Esophagus (tissue), 2 donors: ENCODE measurements around the gene LRP2. TPM values are rescaled to one million over a fixed set of nuclear protein-coding genes. Genes with fewer than 3 reads are reported as not detected.

Source experiments
- H3K27ac ChIP-seq, 2 donors: one replicate each; pipeline ENCODE4 v1.5.1; 2013; ENCODE audit warnings: low read depth in 2 of 2, mild to moderate bottlenecking in 2 of 2, inconsistent platforms in 1 of 2, low read length in 1 of 2, moderate library complexity in 1 of 2
- H3K27me3 ChIP-seq, 2 donors: one replicate each; pipeline ENCODE4 v1.6.1; 2013; ENCODE audit warnings: low read length in 2 of 2, control low read depth in 1 of 2, mild to moderate bottlenecking in 1 of 2; ENCODE audit not compliant: insufficient read depth in 2 of 2, control insufficient read depth in 1 of 2
- H3K36me3 ChIP-seq, 2 donors: one replicate each; pipeline ENCODE4 v1.6.1; 2013; ENCODE audit warnings: low read length in 1 of 2; ENCODE audit not compliant: control insufficient read depth in 2 of 2, insufficient read depth in 2 of 2
- H3K4me1 ChIP-seq, 2 donors: one replicate each; pipeline ENCODE4 v1.6.1; 2013; ENCODE audit warnings: low read length in 1 of 2; ENCODE audit not compliant: control insufficient read depth in 2 of 2, insufficient read depth in 2 of 2
- H3K4me3 ChIP-seq, 2 donors: one replicate each; pipeline ENCODE4 v1.5.1; 2013; ENCODE audit warnings: low read length in 2 of 2, mild to moderate bottlenecking in 2 of 2, low read depth in 1 of 2, moderate library complexity in 1 of 2
- H3K9me3 ChIP-seq, 2 donors: one replicate each; pipeline ENCODE4 v1.6.1; 2013; ENCODE audit warnings: mild to moderate bottlenecking in 2 of 2, low read depth in 1 of 2, low read length in 1 of 2, moderate library complexity in 1 of 2; ENCODE audit not compliant: control insufficient read depth in 2 of 2, insufficient read depth in 1 of 2
- WGBS, 2 donors: extraction: QIAGEN DNeasy Blood & Tissue Kit; methylation state at CpG; one replicate each; pipeline ENCODE4 v1.1.7; 2013; 5-methylcytosine and 5-hydroxymethylcytosine counted together
- polyA plus RNA-seq, 2 donors: library from polyadenylated mRNA; stranded (reverse); fragments of 200-250 nt; gene quantifications; one replicate each; pipeline ENCODE4 v1.2.3, GENCODE V29; 2013
- donor health status: healthy with polysubstance abuse.
- donor health status: Bipolar disorder and iron deficiency.

LRP2 gene
- polyA plus RNA-seq, 2 donors = not detected

DNA sequence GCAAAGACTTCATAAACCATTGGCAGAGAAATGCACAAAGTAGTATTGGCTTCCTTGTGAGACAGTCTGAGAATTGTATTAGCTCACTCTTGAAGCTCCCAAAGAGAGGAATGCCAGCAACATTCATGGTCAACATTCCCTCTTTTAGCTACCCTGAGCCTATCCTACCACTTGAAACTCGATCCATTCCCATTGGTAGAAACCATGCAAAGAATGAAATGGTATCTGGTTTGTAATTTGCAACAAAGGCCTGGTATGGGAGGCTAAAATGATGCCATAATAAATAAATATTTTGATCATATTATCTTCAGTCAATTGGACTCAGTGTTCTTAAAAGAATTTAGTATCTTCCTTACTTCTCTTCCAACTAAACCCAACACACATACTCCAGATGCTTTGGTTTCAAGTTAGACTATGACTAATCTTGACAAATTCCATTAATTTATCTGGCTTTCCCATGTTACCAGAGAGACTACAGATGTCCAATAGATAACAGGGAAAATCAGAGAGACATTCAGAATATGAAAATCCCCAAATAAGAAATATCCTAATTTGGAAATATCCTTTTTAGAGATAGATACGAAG, 190.1 kb downstream of the LRP2 start:
- H3K4me3 ChIP-seq = no peak overlapping the region
- no peak overlapping the region for H3K27ac ChIP-seq
- peaks cover 0 to 2% of the 10 kb centered on the region in 2 donors for H3K9me3 ChIP-seq
- no peaks in the 10 kb centered on the region for H3K27me3 ChIP-seq
- no peaks in the 10 kb centered on the region for H3K4me1 ChIP-seq
- 74 to 75% methylated on average over 2 of the region's 2 CpGs for WGBS, 2 donors
- no peaks in the 10 kb centered on the region for H3K36me3 ChIP-seq

DNA sequence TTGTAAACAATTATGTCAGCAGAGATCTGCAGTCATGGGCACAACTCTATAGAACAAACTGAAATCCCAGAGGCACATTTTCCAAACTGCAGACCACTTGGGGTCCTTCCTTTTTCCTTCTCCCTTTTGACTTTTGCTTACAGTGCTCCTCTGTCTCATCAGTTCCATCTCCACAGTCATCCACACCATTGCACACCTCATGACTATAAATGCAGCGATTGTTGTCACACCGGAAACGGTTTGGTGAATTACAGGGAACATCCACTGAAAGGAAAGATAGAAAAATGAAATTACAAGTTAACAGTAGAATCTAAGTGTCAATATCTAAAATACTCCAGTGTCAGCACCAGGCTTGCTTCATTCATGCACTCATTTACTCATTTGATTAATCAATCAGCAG, 196.5 kb downstream of the LRP2 start:
- Histone ChIP-seq H3K9me3 (no peaks in the 10 kb centered on the region), H3K4me1 (no peaks in the 10 kb centered on the region), H3K36me3 (no peaks in the 10 kb centered on the region), H3K4me3 (no peak overlapping the region), H3K27me3 (no peaks in the 10 kb centered on the region), H3K27ac (no peak overlapping the region)
- WGBS, 2 donors = 90 to 93% methylated on average over 3 of the region's 3 CpGs

DNA sequence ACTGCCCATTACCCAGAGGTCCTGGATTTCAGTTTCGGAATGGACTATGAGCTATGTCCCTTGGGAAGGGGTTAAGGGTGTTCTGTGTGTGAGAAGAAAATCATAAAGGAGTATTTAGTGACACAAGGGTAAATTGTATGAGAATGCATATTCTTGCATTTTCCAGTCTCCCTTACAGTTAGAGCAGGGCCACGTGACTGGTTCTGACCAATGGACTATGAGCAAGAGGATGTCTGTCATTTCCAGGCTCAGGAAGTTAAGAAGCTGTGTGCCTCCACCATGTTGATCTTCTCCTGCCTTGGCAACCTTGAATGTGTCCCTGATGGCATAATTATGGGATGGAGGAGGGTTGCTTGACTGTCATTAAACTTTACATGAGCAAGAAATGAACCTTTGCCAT, 198.0 kb downstream of the LRP2 start:
- H3K27me3 ChIP-seq = no peaks in the 10 kb centered on the region
- WGBS, 2 donors = 41 to 79% methylated on average over 2 of the region's 2 CpGs
- no peaks in the 10 kb centered on the region for H3K9me3 ChIP-seq
- no peak overlapping the region for H3K4me3 ChIP-seq
- no peaks in the 10 kb centered on the region for H3K36me3 ChIP-seq
- no peak overlapping the region for H3K27ac ChIP-seq
- no peaks in the 10 kb centered on the region for H3K4me1 ChIP-seq

DNA sequence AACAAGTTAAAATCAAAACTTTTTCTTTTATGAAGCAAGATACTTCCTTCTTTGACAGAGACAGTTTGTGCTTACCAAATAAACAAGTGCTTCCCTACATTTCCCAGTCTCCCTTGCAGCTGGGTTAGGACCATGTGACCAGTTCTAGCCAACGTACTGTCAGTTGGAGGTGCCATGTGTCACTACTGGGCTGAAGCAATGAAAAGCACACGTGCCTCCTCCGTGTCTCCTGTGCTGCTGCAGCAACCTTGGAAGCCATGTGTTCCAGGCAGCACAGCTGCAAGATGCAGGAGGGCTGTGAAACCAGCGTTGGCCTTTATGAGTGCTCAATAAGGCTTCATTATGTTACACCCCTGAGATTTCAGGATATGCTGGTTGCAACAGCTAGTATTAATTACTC, 199.7 kb downstream of the LRP2 start:
- Histone ChIP-seq H3K4me1 (no peaks in the 10 kb centered on the region), H3K36me3 (no peaks in the 10 kb centered on the region), H3K9me3 (no peaks in the 10 kb centered on the region), H3K27ac (no peak overlapping the region), H3K4me3 (no peak overlapping the region), H3K27me3 (no peaks in the 10 kb centered on the region)
- 67 to 75% methylated on average over 4 of the region's 4 CpGs for WGBS, 2 donors

DNA sequence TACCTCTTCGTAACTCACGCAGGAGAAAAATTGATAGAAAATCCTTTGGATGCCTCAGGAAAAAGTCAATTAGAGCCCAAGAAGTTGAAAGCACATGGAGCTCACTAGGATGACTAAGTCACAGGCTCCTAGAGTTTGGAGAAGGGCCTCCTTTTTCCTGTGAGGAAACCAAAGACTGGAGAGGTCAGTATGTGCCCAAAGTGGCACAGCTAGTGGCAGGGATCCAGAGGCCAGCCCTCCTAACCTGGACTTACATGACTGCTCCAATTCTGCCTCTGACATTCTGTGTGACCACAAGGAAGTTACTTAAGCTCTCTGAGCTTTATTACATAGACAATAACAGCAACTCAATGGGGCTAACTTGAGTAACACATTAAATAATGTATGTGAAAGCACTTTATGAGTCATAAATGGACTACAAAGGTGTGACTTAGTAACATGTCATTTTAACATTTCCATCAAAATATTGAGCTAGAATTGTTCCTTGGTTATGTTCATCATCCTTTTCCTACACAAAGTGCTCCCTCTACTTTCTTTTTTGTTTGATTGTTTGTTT, 201.3 kb downstream of the LRP2 start:
- Histone ChIP-seq H3K9me3 (no peaks in the 10 kb centered on the region), H3K4me1 (no peaks in the 10 kb centered on the region), H3K4me3 (no peak overlapping the region), H3K36me3 (no peaks in the 10 kb centered on the region), H3K27ac (no peak overlapping the region), H3K27me3 (no peaks in the 10 kb centered on the region)
- 92 to 93% methylated on average over 2 of the region's 2 CpGs for WGBS, 2 donors

DNA sequence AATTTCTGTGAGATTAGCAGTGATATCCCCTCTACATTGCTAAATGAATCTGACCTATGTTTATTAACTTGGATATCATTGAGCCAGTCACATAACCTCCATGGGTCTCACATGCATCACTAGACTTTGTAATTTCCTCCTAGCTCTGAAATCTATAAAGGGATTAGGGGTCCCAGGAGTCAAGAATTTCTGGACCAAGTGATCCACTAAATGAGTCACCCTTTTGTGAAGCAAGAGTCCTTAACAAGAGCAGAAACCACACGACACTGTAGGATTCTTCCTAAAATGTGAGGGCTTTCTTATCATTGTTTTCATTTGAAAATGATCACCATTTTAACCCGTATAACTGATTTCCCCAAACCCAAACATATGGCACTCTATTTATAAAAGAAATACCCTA, 202.6 kb downstream of the LRP2 start:
- Histone ChIP-seq H3K4me3 (no peak overlapping the region), H3K27ac (no peak overlapping the region), H3K36me3 (no peaks in the 10 kb centered on the region), H3K27me3 (no peaks in the 10 kb centered on the region), H3K4me1 (no peaks in the 10 kb centered on the region), H3K9me3 (no peaks in the 10 kb centered on the region)
- 59 to 64% methylated on average over 2 of the region's 2 CpGs for WGBS, 2 donors

DNA sequence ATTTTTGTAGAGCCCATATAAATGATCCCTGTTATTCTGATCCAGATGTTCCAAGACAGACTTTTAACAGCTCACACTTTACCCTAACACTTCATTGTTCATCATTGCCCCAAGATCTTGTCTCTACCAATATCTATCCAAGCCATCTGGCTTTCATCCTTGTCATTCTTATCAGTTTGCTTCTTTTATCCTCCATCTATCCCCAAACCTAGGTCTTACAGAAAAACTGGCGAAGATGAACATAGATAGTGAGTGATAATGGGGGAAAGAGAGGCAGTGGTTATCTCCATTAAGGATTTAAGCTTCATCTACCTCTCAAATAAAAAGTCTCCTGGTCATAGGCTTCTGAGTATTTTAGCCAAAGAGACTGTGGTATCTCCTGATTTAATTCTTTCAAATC, 203.5 kb downstream of the LRP2 start:
- Histone ChIP-seq H3K9me3 (no peaks in the 10 kb centered on the region), H3K4me3 (no peak overlapping the region), H3K4me1 (no peaks in the 10 kb centered on the region), H3K27me3 (no peaks in the 10 kb centered on the region), H3K36me3 (no peaks in the 10 kb centered on the region), H3K27ac (no peak overlapping the region)
- WGBS, 2 donors = 61 to 62% methylated on average over 1 of the region's 1 CpG

DNA sequence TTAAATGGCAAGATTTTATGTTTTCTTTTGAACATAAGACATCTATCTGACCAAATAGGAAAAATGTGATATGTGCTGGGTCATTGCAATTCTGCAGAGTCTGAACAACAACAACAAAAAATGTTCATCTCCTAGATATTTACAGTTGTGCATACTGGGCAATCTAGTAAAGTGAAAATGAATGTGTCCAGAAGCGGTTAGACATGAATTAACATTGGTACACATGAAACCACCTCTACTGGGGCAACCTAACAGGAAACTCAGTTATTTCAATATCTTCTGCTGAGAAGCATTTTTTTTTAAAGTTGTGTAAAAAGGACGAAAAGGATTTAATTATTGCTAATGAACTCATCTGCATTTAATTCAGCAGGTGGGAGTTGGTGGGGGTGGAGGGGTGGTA, 216.1 kb downstream of the LRP2 start:
- H3K27me3 ChIP-seq = no peaks in the 10 kb centered on the region
- 85 to 89% methylated on average over 2 of the region's 2 CpGs for WGBS, 2 donors
- H3K27ac ChIP-seq = no peak overlapping the region
- no peaks in the 10 kb centered on the region for H3K36me3 ChIP-seq
- H3K4me1 ChIP-seq = no peaks in the 10 kb centered on the region
- no peak overlapping the region for H3K4me3 ChIP-seq
- no peaks in the 10 kb centered on the region for H3K9me3 ChIP-seq

DNA sequence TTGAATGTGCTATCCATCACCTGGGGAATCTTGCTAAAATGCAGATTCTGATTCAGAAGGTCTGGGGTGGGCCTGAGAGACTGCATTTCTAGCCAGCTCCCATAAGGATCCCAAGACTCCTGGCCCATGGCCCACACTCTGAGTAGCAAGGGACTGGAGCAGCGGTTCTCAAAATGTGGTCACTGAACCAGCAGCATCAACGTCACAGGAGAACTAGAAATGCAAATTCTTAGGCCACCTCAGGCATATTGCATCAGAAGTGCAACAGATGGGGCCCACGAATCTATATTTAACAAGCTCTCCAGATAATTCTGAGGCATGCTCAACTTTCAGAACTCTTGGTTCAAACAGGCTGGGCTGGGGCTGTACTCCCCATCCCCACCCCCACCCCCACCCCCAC, 218.3 kb downstream of the LRP2 start:
- Histone ChIP-seq H3K27ac (no peak overlapping the region), H3K27me3 (no peaks in the 10 kb centered on the region), H3K36me3 (no peaks in the 10 kb centered on the region), H3K4me1 (no peaks in the 10 kb centered on the region), H3K9me3 (no peaks in the 10 kb centered on the region), H3K4me3 (no peak overlapping the region)
- WGBS, 2 donors = 76 to 82% methylated on average over 3 of the region's 3 CpGs

DNA sequence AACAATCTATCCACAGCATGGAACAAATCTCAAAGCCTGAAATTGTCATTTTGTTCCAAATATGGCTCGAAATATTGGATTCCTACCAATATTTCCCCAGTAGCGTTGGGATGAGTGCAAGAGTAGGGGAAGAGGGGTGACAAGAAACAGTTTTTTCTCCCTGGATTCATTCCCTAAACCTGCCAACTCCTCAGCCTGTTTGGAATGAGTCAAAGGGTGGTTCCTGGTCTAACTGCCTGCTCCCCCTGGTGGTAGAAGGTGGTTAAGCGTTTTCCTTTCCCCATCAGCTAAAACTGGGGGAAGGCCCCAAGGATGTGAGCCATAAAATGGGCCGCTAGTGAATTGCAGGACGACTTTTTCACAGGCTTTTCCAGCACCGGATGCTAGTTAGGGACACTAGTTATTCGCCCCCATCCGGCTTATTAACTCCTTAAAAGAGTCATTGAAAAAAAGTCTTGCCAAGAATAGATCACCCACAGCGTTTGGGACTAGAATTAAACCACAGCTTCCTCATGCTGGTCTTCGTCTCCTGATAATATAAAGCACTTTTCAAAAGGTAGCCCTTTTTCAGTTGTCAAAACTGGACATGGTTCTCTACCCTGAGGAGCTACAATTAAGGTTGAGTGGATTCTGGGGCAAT, 220.5 kb downstream of the LRP2 start:
- WGBS, 2 donors = 37 to 45% methylated on average over 10 of the region's 10 CpGs
- Histone ChIP-seq H3K9me3 (no peaks in the 10 kb centered on the region), H3K36me3 (no peaks in the 10 kb centered on the region), H3K27me3 (no peaks in the 10 kb centered on the region), H3K4me1 (no peaks in the 10 kb centered on the region), H3K27ac (no peak overlapping the region), H3K4me3 (no peak overlapping the region)
